Activated naive CD4-positive, alpha-beta T cell treated with anti-CD3 and anti-CD28 coated beads, Interleukin-2, amount 50 U/mL, for 72 hours (primary cell): ENCODE results near the gene WDR64. TPM values are rescaled to one million over a fixed set of nuclear protein-coding genes. Genes with fewer than 3 reads are reported as not detected.
"Not testable (repeated sequence)": the region's sequence is repeated elsewhere in the genome, so short reads cannot be mapped to it uniquely, and the experiment has no call there.

Source experiments
- ATAC-seq, 2 donors: fragments of 150-1000 bp; cut with Tn5 transposase; 2 replicates each; pipeline ENCODE4 v1.10.0; 2021; ENCODE audit warnings: mild to moderate bottlenecking in 2 of 2, moderate library complexity in 2 of 2
- DNase-seq, 2 donors: peaks; one replicate each; pipeline ENCODE4 v3.0.0; 2021 to 2022; ENCODE audit warnings: low spot score in 2 of 2
- H3K27ac Mint-ChIP-seq, 2 donors: one replicate each; pipeline ENCODE4 v1.8.0; 2022; ENCODE audit warnings: mild to moderate bottlenecking in 2 of 2, mixed read lengths in 2 of 2
- H3K36me3 Mint-ChIP-seq, 2 donors: one replicate each; pipeline ENCODE4 v1.8.0; 2022; ENCODE audit warnings: mixed read lengths in 2 of 2
- H3K9me3 Mint-ChIP-seq, 2 donors: one replicate each; pipeline ENCODE4 v1.8.0; 2022; ENCODE audit warnings: mixed read lengths in 2 of 2
- total RNA-seq, 2 donors: library from RNA; stranded (reverse); gene quantifications; one replicate each; pipeline ENCODE4 v1.2.3, GENCODE V29; 2022

The WDR64 gene
- total RNA-seq, 2 donors from 2014 or later, result not detected

GRCh38 chr1:241817956-241818612 is 166.0 kb downstream of the WDR64 start:
- Mint-ChIP-seq H3K27ac (no peak overlapping the region), H3K9me3 (no peaks in the 10 kb centered on the region), H3K36me3 (no peaks in the 10 kb centered on the region)
- DNase-seq, result no peak
- no peak for ATAC-seq

- Mint-ChIP-seq H3K27ac (no peak overlapping the region), H3K9me3 (peaks cover 0 to 4% of the 10 kb centered on the region in 2 donors), H3K36me3 (no peaks in the 10 kb centered on the region)
- DNase-seq (no peak), ATAC-seq (no peak)
Observed at GRCh38 chr1:241819340-241819866, 167.3 kb downstream of the WDR64 start.

DNA sequence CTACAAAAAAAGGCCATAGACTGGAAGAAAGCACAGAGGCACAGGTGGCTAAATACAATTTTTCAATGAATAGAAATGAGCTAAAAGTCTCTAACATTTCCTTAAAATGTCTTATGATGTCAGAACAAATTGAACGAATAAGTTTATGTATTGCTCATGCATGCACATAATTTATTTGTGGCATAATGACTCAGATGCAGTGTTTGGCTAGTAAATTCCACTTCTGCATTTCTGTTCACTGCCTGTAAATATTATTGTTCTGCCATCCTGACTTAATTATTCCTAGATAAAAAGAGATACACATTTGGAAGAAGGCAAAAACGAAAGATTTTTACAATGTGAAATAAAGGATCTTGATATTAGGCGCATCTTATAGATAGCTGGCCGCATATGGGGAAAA is 169.3 kb downstream of the WDR64 start:
- ATAC-seq (no peak), DNase-seq (no peak)
- Mint-ChIP-seq H3K9me3 (peaks cover 0 to 6% of the 10 kb centered on the region in 2 donors), H3K27ac (no peak overlapping the region), H3K36me3 (no peaks in the 10 kb centered on the region)

DNA sequence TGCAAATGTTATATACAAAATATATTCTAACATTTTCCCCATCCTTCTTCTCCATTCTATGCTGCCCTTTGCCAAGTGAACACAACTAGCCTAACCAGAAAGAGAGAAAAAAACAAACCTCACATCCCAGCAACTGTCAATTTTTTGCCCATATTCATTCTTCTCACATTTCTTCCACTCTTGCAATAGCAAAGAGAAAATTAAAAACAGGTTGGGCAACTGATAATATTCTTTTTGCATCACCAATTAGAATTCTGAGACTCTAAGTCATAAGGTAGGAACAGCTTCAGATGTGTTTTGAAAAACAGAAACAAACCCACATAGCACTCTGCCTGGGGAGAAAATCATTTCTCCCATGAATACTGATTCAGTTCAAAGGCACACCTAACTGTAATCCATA is 170.8 kb downstream of the WDR64 start:
- H3K36me3 Mint-ChIP-seq, result no peaks in the 10 kb centered on the region
- no peak overlapping the region for H3K27ac Mint-ChIP-seq
- no peak for ATAC-seq
- H3K9me3 Mint-ChIP-seq, result peaks cover 0 to 6% of the 10 kb centered on the region in 2 donors
- DNase-seq, result no peak

- H3K36me3 Mint-ChIP-seq, result no peaks in the 10 kb centered on the region
- H3K27ac Mint-ChIP-seq, result peak overlapping the region in 1 of 2 donors; percentile 77
- ATAC-seq (no peak), DNase-seq (no peak)
- H3K9me3 Mint-ChIP-seq, result peaks cover 0 to 6% of the 10 kb centered on the region in 2 donors
Observed at GRCh38 chr1:241823925-241824324, 171.8 kb downstream of the WDR64 start.

- ATAC-seq (no peak), DNase-seq (no peak)
- Mint-ChIP-seq H3K36me3 (no peaks in the 10 kb centered on the region), H3K27ac (no peak overlapping the region), H3K9me3 (peaks cover 0 to 6% of the 10 kb centered on the region in 2 donors)
Observed at GRCh38 chr1:241825581-241825980, 173.5 kb downstream of the WDR64 start.

GRCh38 chr1:241826613-241827012 is 174.5 kb downstream of the WDR64 start:
- DNase-seq, H3K9me3 Mint-ChIP-seq, ATAC-seq, H3K36me3 Mint-ChIP-seq, H3K27ac Mint-ChIP-seq: not testable (repeated sequence)

GRCh38 chr1:241827264-241827663 is 175.2 kb downstream of the WDR64 start:
- H3K36me3 Mint-ChIP-seq, result no peaks in the 10 kb centered on the region
- H3K9me3 Mint-ChIP-seq, result peaks cover 0 to 6% of the 10 kb centered on the region in 2 donors
- ATAC-seq, result no peak
- no peak overlapping the region for H3K27ac Mint-ChIP-seq
- DNase-seq, result no peak

- Mint-ChIP-seq H3K9me3 (peaks cover 0 to 6% of the 10 kb centered on the region in 2 donors), H3K36me3 (no peaks in the 10 kb centered on the region), H3K27ac (no peak overlapping the region)
- DNase-seq (no peak), ATAC-seq (no peak)
Observed at GRCh38 chr1:241828463-241829021, 176.5 kb downstream of the WDR64 start.

- ATAC-seq, result no peak
- peaks cover 0 to 1% of the 10 kb centered on the region in 2 donors for H3K9me3 Mint-ChIP-seq
- no peak overlapping the region for H3K27ac Mint-ChIP-seq
Observed at GRCh38 chr1:241829468-241829867, 177.4 kb downstream of the WDR64 start.

DNA sequence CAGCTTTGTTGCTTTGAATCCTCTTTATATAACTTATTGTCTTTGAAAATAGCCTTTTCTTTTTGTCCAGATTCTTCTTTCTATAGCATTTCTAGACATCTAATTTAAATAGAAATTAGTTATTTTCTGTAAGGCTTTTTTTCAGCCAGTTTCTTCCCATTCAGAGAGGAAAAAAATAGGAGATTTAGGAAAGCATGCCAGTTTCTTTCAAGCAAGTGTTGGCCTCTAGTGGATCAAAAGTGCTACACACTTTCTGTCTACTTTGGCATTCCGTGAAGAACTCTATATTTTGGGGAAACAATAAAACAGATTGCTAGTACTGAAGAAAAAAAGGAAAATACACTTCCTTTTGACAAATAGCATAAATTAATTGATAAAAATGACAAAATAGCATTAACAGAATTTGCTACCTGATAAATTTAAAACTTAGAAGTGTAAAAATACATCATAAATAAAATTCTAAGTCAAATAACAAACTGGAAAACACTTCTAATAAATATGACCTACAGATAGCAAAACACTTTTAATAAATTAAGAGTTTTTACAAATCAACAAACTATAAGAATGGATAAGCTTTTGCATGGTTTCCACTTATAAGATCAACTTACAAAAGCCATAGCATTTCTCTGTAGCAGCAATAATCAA is 182.8 kb downstream of the WDR64 start:
- no peak for ATAC-seq
- Mint-ChIP-seq H3K36me3 (no peaks in the 10 kb centered on the region), H3K9me3 (no peaks in the 10 kb centered on the region), H3K27ac (no peak overlapping the region)
- DNase-seq, result no peak

More at GRCh38 chr1:241829468-241829867, 177.4 kb downstream of the WDR64 start:
- DNase-seq, result no peak
- H3K36me3 Mint-ChIP-seq, result no peaks in the 10 kb centered on the region

- DNase-seq, result no peak
- H3K9me3 Mint-ChIP-seq, result no peaks in the 10 kb centered on the region
- no peaks in the 10 kb centered on the region for H3K36me3 Mint-ChIP-seq
- ATAC-seq, result no peak
- no peak overlapping the region for H3K27ac Mint-ChIP-seq
Observed at GRCh38 chr1:241836941-241837340, 184.9 kb downstream of the WDR64 start.

- DNase-seq (no peak), ATAC-seq (no peak)
- no peak overlapping the region for H3K27ac Mint-ChIP-seq
- H3K36me3 Mint-ChIP-seq, result no peaks in the 10 kb centered on the region
- H3K9me3 Mint-ChIP-seq, result no peaks in the 10 kb centered on the region
Observed at GRCh38 chr1:241837416-241837815, 185.3 kb downstream of the WDR64 start.

GRCh38 chr1:241837901-241838300 is 185.8 kb downstream of the WDR64 start:
- no peak for ATAC-seq
- H3K36me3 Mint-ChIP-seq, result no peaks in the 10 kb centered on the region
- DNase-seq, result no peak
- H3K9me3 Mint-ChIP-seq, result no peaks in the 10 kb centered on the region
- H3K27ac Mint-ChIP-seq, result no peak overlapping the region

GRCh38 chr1:241838897-241839296 is 186.8 kb downstream of the WDR64 start:
- H3K36me3 Mint-ChIP-seq, result no peaks in the 10 kb centered on the region
- no peaks in the 10 kb centered on the region for H3K9me3 Mint-ChIP-seq
- H3K27ac Mint-ChIP-seq, result no peak overlapping the region
- ATAC-seq, result no peak
- no peak for DNase-seq

DNA sequence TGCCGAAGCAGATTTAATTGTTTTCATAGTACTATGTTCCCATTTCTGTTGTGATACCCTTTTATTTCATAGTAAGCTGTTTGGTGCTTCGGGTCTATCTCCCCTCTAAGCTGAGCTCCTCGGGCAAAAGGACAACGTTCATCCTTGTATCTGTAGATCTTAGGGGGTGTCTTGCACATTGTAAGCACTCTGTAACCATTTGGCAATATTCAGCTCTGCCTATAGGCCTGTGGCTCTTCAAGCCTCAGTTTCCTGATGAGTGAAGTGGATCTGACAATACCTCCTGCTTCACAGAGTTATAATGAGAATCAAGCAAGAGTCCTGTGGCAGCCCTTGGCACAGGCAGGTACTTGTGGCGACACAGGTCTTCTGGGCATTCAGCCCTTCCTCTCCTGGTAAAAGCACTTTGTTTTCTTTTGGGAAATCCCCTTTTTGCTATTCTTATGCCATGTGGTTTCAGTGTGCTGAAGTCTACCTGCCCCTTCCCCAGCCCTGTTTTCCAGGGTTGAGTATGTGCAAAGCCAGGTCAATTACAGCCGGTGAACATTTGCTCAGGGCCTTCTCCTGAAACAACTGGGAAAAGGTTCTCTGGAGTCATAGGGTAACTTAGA is 187.4 kb downstream of the WDR64 start:
- Mint-ChIP-seq H3K36me3 (no peaks in the 10 kb centered on the region), H3K9me3 (no peaks in the 10 kb centered on the region), H3K27ac (no peak overlapping the region)
- DNase-seq (no peak), ATAC-seq (peak; percentile 24 to 28)

DNA sequence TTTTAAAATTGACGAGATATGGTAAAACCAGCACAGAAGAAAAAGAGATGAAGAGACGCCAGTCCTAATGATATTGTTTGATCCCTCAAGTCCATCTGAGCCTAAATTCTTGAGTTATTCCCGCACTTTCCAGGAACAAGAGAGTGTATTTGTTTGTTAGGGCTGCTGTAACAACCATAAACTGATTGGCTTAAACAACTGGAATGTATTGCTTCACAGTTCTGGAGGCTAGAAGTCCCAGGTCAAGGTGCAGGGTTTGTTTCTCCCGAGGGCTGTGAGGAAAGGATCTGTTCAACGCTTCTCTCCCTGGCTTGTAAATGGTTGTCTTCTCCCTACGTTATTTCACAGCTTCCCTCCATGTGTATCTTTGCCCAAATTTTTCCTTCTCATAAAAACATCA is 188.1 kb downstream of the WDR64 start:
- no peaks in the 10 kb centered on the region for H3K9me3 Mint-ChIP-seq
- ATAC-seq, result no peak
- DNase-seq, result no peak
- H3K36me3 Mint-ChIP-seq, result no peaks in the 10 kb centered on the region
- no peak overlapping the region for H3K27ac Mint-ChIP-seq
